Measurements from ENCODE around the gene LRRC75B. TPM values are rescaled to one million over a fixed set of nuclear protein-coding genes. Genes with fewer than 3 reads are reported as not detected.

The LRRC75B gene
- total and polyA plus RNA-seq, 9 of the 15 experiments (the other 6 are each of a cell fraction or from before 2014, with no cell fraction given) = 0.10 to 2.8 (median 1.0) TPM; not detected in 1

GRCh38 chr22:24541681-24542515 lies 51.0 kb downstream of the LRRC75B start:
- intact Hi-C loops (cut with micrococcal nuclease) = no loop called here
- POLR2A ChIA-PET = interaction anchor here (0.9 to 1.0 kb wide), 3 partner anchors 12 to 14 kb away, joined by 3 read pairs; partner anchors contain the start of gene GUCD1
- TF ChIP-seq ELF1 (tag; IDR thresholded peaks at IDR 0.05) = no peak
- no peak for TF ChIP-seq E2F8 (IDR thresholded peaks at IDR 0.05; ENCODE audit: low read depth, partially characterized antibody)
- no peak for TF ChIP-seq SUPT5H (IDR thresholded peaks at IDR 0.05)
- no peak for TF ChIP-seq POLR2B (IDR thresholded peaks at IDR 0.05; ENCODE audit: low read depth, partially characterized antibody)
- TF ChIP-seq ARHGAP35 (IDR thresholded peaks at IDR 0.05; ENCODE audit: partially characterized antibody) = no peak
- TF ChIP-seq TCF15 (CRISPR knock-in tag; IDR thresholded peaks at IDR 0.05) = no peak
- TF ChIP-seq KDM1A (IDR thresholded peaks at IDR 0.05) = no peak
- TF ChIP-seq ZNF124 (CRISPR knock-in tag; IDR thresholded peaks at IDR 0.05) = no peak
- TF ChIP-seq ZNF639 (CRISPR knock-in tag; conservative IDR thresholded peaks at IDR 0.05 in 1 of 2, IDR thresholded peaks at IDR 0.05 in 1 of 2) = no peak
- TF ChIP-seq BRF2 (IDR thresholded peaks at IDR 0.05; ENCODE audit: borderline replicate concordance, insufficient read depth, insufficient read length) = no peak
- TF ChIP-seq ZBED1 (IDR thresholded peaks at IDR 0.05) = no peak
- no peak for TF ChIP-seq ZNF41 (CRISPR knock-in tag; conservative IDR thresholded peaks at IDR 0.05)
- no peak for TF ChIP-seq CHD2 (IDR thresholded peaks at IDR 0.05; ENCODE audit: low read depth, low read length)

More at GRCh38 chr22:24541681-24542515, 51.0 kb downstream of the LRRC75B start:
- CTCF ChIA-PET (ENCODE audit: low intra/inter-chr PET ratio) = no interaction called here
- Histone ChIP-seq H3K9ac (ENCODE audit: insufficient read depth in 1 of 2, low read depth in 2 of 2, low read length in 2 of 2) (no peak overlapping the region), H3K27me3 (ENCODE audit: control insufficient read depth in 2 of 2, insufficient read depth in 2 of 2, low read length in 2 of 2) (no peaks in the 10 kb centered on the region), H3K9me1 (ENCODE audit: control insufficient read depth, insufficient read depth, low read length) (no peaks in the 10 kb centered on the region), H3K4me1 (replicated peaks in 1 of 2; ENCODE audit: control insufficient read depth in 2 of 2, insufficient read depth in 2 of 2, low read length in 2 of 2) (peaks cover 0 to 4% of the 10 kb centered on the region in 2 experiments; a peak in 1 of 5 replicates), H3K9me3 (replicated peaks; ENCODE audit: control insufficient read depth, insufficient read depth, low read depth, low read length) (no peaks in the 10 kb centered on the region), H3K4me3 (no peak overlapping the region), H3K27ac (ENCODE audit: extremely low read depth, low read depth, low read length) (no peak overlapping the region), H4K20me1 (replicated peaks; ENCODE audit: control insufficient read depth, insufficient read depth, low read length) (no peaks in the 10 kb centered on the region), H2AFZ (ENCODE audit: low read depth, low read length) (no peak overlapping the region), H3K79me2 (ENCODE audit: control insufficient read depth, insufficient read depth, low read length) (no peaks in the 10 kb centered on the region), H3K36me3 (ENCODE audit: control insufficient read depth, insufficient read depth, low read length) (peaks cover 55% of the 10 kb centered on the region; the same call in 2 of the 3 replicates), H3K4me2 (ENCODE audit: insufficient read depth, low read length) (no peak overlapping the region)
- DNase-seq (ENCODE audit: extremely low read depth in 1 of 4, low spot score in 3 of 4) = no peak
- no TSS peak for BruUV-seq (replicated peaks)
- in situ Hi-C loops (cut with MboI) = no loop called here
- no peak for FAIRE-seq
- no peak for ATAC-seq
- 69% methylated on average over 3 of the region's 6 CpGs for WGBS (ENCODE audit: insufficient coverage, low coverage, missing lambda C conversion rate)
